Mucosa of rectum (tissue), 2 donors: ENCODE measurements around the gene NLRC5.
"Not testable (repeated sequence)": the region's sequence is repeated elsewhere in the genome, so short reads cannot be mapped to it uniquely, and the experiment has no call there.

Experiments
- H3K27ac ChIP-seq, 2 donors: one replicate each; pipeline ENCODE4 v1.7.0; 2013; ENCODE audit warnings: inconsistent platforms in 2 of 2, low read depth in 2 of 2, low read length in 2 of 2
- H3K27me3 ChIP-seq, 2 donors: one replicate each; pipeline ENCODE4 v1.7.0; 2013; ENCODE audit warnings: low read length in 2 of 2; ENCODE audit not compliant: control insufficient read depth in 2 of 2, insufficient read depth in 2 of 2
- H3K36me3 ChIP-seq, 2 donors: one replicate each; pipeline ENCODE4 v1.7.0; 2013; ENCODE audit warnings: low read length in 2 of 2; ENCODE audit not compliant: control insufficient read depth in 2 of 2, insufficient read depth in 2 of 2
- H3K4me1 ChIP-seq, 2 donors: one replicate each; pipeline ENCODE4 v1.7.0; 2013; ENCODE audit warnings: low read length in 2 of 2, mild to moderate bottlenecking in 1 of 2; ENCODE audit not compliant: control insufficient read depth in 2 of 2, insufficient read depth in 2 of 2
- H3K4me3 ChIP-seq, 2 donors: one replicate each; pipeline ENCODE4 v1.7.0; 2013; ENCODE audit warnings: low read length in 2 of 2
- H3K9ac ChIP-seq, 2 donors: one replicate each; pipeline ENCODE4 v1.7.0; 2013; ENCODE audit warnings: low read length in 2 of 2, low read depth in 1 of 2, mild to moderate bottlenecking in 1 of 2
- H3K9me3 ChIP-seq, 2 donors: one replicate each; pipeline ENCODE4 v1.7.0; 2013; ENCODE audit warnings: low read length in 2 of 2; ENCODE audit not compliant: control insufficient read depth in 2 of 2
- donor health status: healthy.
- donor health status: Normal muscosa, but diverticular disease.

The NLRC5 gene

DNA sequence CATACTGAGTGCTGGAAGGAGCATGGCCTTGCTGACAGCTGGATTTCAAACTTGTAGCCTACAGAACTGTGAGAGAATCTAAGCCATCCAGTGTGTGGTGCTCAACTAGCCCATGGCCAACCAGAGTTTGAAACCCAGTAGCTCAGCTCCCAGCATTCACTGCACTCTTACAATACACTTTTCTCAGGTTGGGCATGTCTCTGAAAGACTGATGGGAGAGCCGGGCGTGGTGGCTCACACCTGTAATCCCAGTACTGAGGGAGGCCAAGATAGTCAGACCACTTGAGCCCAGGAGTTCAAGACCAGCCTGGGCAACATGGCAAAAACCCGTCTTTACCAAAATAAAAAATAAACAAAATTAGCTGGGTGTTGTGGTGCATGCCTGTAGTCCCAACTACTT is 106.8 kb downstream of the NLRC5 start:
- no peaks in the 10 kb centered on the region for H3K9me3 ChIP-seq
- no peaks in the 10 kb centered on the region for H3K27me3 ChIP-seq
- H3K4me1 ChIP-seq: peaks cover 14 to 24% of the 10 kb centered on the region in 2 donors
- no peak overlapping the region for H3K27ac ChIP-seq
- H3K36me3 ChIP-seq: peaks cover 2 to 5% of the 10 kb centered on the region in 2 donors
- H3K4me3 ChIP-seq: no peak overlapping the region
- no peak overlapping the region for H3K9ac ChIP-seq

DNA sequence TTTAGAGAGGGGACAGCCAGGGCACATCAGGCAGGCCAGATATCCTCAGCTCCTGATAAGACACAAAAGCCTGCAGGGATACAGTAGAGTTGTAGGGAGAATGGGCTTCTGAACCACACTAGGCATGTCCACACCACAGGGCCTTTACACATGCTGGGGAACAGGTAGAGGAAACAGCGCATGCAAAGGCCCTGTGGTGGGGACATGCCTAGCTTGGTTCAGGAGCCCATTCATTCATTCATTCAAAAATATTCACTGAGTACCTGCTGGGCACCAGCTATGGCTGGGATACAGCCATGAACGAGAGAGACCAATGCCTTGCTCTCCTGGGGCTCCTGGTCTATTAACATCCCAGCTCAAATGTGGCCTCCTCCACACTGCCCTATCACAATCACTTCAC is 107.4 kb downstream of the NLRC5 start:
- Histone ChIP-seq H3K27ac (no peak overlapping the region), H3K36me3 (peaks cover 2 to 5% of the 10 kb centered on the region in 2 donors), H3K9me3 (no peaks in the 10 kb centered on the region), H3K9ac (no peak overlapping the region), H3K27me3 (no peaks in the 10 kb centered on the region), H3K4me1 (peaks cover 13 to 18% of the 10 kb centered on the region in 2 donors), H3K4me3 (no peak overlapping the region)

DNA sequence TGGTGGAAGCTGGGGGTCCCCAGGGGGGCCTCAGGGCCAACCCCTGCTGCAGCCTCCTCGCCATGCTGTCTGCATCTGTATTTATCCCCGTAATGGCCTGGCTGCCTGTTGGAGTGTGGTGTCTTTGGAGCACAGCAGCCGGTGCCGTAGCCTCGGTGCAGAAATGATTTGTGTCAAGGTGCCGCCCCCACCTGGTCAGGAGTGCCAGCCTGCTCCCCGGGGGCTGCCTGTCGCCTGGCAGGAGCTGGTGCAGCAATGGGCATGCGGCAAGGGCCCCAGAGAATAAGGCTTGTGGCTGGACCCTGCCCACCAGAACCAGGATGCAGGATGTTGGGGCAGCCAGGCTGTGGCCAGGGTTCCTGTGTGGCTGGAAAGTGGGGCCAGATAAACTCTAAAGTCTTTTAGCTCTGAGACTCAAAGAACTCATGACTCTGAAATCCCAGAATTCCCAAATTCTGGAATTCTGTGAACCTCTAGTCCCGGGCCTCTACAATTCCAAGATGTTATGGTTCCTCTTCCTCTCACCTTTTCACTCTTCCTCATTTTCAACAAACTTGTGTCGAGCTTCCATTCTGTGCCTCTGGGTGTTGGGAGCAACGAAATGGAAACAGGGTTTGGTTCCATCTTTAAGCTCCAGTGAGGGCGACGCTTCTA is 109.0 kb downstream of the NLRC5 start:
- H3K9ac ChIP-seq: no peak overlapping the region
- H3K36me3 ChIP-seq: peaks cover 2 to 5% of the 10 kb centered on the region in 2 donors

GRCh38 chr16:57099965-57100364 is 110.6 kb downstream of the NLRC5 start:
- not testable (repeated sequence) for H3K9ac ChIP-seq, H3K27ac ChIP-seq, H3K9me3 ChIP-seq, H3K4me1 ChIP-seq, H3K36me3 ChIP-seq, H3K27me3 ChIP-seq, H3K4me3 ChIP-seq

More for the DNA sequence above, 109.0 kb downstream of the NLRC5 start:
- Histone ChIP-seq H3K4me3 (no peak overlapping the region), H3K9me3 (no peaks in the 10 kb centered on the region), H3K27ac (no peak overlapping the region), H3K4me1 (peaks cover 8 to 11% of the 10 kb centered on the region in 2 donors), H3K27me3 (no peaks in the 10 kb centered on the region)

- H3K4me1 ChIP-seq: no peaks in the 10 kb centered on the region
Measured at GRCh38 chr16:57100445-57100844, 111.1 kb downstream of the NLRC5 start.

GRCh38 chr16:57102888-57103851 is 113.8 kb downstream of the NLRC5 start:
- Histone ChIP-seq H3K27ac (no peak overlapping the region), H3K4me1 (peaks cover 0 to 3% of the 10 kb centered on the region in 2 donors), H3K9ac (no peak overlapping the region), H3K27me3 (no peaks in the 10 kb centered on the region), H3K9me3 (no peaks in the 10 kb centered on the region), H3K4me3 (no peak overlapping the region), H3K36me3 (no peaks in the 10 kb centered on the region)

More at GRCh38 chr16:57100445-57100844, 111.1 kb downstream of the NLRC5 start:
- peaks cover 2 to 5% of the 10 kb centered on the region in 2 donors for H3K36me3 ChIP-seq
- H3K9me3 ChIP-seq: no peaks in the 10 kb centered on the region
- no peak overlapping the region for H3K27ac ChIP-seq
- H3K9ac ChIP-seq: no peak overlapping the region
- no peak overlapping the region for H3K4me3 ChIP-seq
- H3K27me3 ChIP-seq: no peaks in the 10 kb centered on the region

DNA sequence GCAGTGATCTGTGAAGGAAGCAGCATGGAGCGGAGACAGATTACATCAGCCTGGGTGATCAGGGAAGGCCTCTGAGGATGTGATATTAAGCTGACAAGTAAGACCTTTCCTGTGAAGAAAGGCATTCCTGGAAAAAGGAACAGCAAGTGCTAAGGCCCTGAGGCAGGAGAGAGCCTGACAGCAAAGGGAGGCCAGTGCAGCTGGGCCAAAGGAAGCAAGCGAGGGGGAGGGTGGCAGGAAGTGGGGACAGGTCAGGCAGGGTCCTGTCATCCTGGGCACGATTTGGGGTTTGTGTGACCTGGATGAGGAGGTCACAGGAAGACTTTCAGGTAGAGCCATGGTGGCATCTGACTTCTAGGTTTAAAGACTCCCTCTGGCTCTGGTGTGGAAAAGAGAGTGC is 115.3 kb downstream of the NLRC5 start:
- H3K27me3 ChIP-seq: no peaks in the 10 kb centered on the region
- H3K4me1 ChIP-seq: peaks cover 0 to 3% of the 10 kb centered on the region in 2 donors
- H3K4me3 ChIP-seq: no peak overlapping the region
- no peaks in the 10 kb centered on the region for H3K9me3 ChIP-seq
- H3K27ac ChIP-seq: no peak overlapping the region
- H3K9ac ChIP-seq: no peak overlapping the region
- no peaks in the 10 kb centered on the region for H3K36me3 ChIP-seq

GRCh38 chr16:57105184-57105583 is 115.8 kb downstream of the NLRC5 start:
- H3K9me3 ChIP-seq: no peaks in the 10 kb centered on the region
- no peaks in the 10 kb centered on the region for H3K27me3 ChIP-seq
- H3K9ac ChIP-seq: no peak overlapping the region
- H3K4me1 ChIP-seq: peaks cover 0 to 3% of the 10 kb centered on the region in 2 donors
- H3K4me3 ChIP-seq: no peak overlapping the region
- no peak overlapping the region for H3K27ac ChIP-seq
- H3K36me3 ChIP-seq: no peaks in the 10 kb centered on the region

GRCh38 chr16:57106767-57107166 is 117.4 kb downstream of the NLRC5 start:
- Histone ChIP-seq H3K27ac (no peak overlapping the region), H3K36me3 (no peaks in the 10 kb centered on the region), H3K27me3 (no peaks in the 10 kb centered on the region), H3K9me3 (no peaks in the 10 kb centered on the region), H3K4me3 (no peak overlapping the region), H3K9ac (no peak overlapping the region), H3K4me1 (peaks cover 0 to 3% of the 10 kb centered on the region in 2 donors)

DNA sequence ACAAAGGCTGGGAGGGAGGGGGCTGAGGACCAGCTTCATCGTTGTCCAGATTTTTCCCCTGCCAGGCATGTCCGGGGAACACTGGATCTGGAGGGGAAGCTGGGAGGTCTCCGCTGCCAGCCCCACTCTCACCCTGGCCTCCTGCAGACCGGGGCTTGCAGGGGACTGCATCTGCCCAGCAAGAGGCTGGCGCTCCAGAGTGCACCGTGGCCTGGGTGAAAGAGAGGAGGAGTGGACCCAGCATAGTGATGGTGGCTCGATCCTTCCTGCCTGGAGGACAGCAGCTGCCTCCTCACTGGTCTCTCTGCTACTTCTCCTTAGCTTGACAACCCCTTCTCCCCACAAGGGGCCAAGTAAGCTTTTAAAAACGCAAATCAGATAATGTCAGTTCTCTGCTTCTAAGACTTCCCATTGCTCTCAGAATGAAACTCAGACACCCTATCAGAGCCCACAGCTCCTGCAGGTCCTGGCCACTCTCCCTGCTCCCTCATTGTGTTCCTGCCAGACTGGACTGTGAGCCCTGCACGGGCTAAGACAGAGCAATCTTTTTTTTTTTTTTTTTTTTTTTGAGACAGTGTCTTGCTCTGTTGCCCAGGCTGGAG is 118.1 kb downstream of the NLRC5 start:
- Histone ChIP-seq H3K36me3 (no peaks in the 10 kb centered on the region), H3K4me1 (peaks cover 0 to 3% of the 10 kb centered on the region in 2 donors), H3K9me3 (no peaks in the 10 kb centered on the region), H3K27ac (no peak overlapping the region), H3K4me3 (no peak overlapping the region), H3K27me3 (no peaks in the 10 kb centered on the region), H3K9ac (no peak overlapping the region)
